Mucosa of gallbladder (tissue), 1 donor: ENCODE results near the gene IL23A. TPM values are rescaled to one million over a fixed set of nuclear protein-coding genes. Genes with fewer than 3 reads are reported as not detected.

ENCODE experiments used
- DNase-seq: peaks from one replicate; pipeline ENCODE4 v3.0.0-alpha.2; 2020; ENCODE audit warnings: low spot score
- total RNA-seq: library from RNA; stranded (reverse); gene quantifications from one replicate; pipeline ENCODE4 v1.2.1, GENCODE V29; 2021
- donor health status: DM: no; HTN: no; CAD: no.

Gene IL23A
- total RNA-seq, 1 donor from 2014 or later: 0.49 TPM

- no peak for DNase-seq
Measured at GRCh38 chr12:56361487-56362129, 22.9 kb downstream of the IL23A start.

- no peak for DNase-seq
Measured at GRCh38 chr12:56362130-56363059, 23.7 kb downstream of the IL23A start, which contains the start of gene APOF. Gene APOF (minus strand): TSS chr12:56362857. CDS start chr12:56362745, 112 bp downstream.

GRCh38 chr12:56366948-56367347, 28.3 kb downstream of the IL23A start:
- no peak for DNase-seq

- no peak for DNase-seq
Measured at GRCh38 chr12:56373515-56373914, 34.8 kb downstream of the IL23A start.

- DNase-seq: no peak
Measured at GRCh38 chr12:56374726-56375597, 36.3 kb downstream of the IL23A start.

GRCh38 chr12:56375598-56376434, 37.1 kb downstream of the IL23A start:
- DNase-seq: no peak

- no peak for DNase-seq
Measured at GRCh38 chr12:56377310-56377988, 38.8 kb downstream of the IL23A start.

GRCh38 chr12:56377989-56378316, 39.3 kb downstream of the IL23A start:
- DNase-seq: no peak

GRCh38 chr12:56382611-56383010, 43.9 kb downstream of the IL23A start:
- no peak for DNase-seq

- peak; percentile 22 for DNase-seq
Measured at GRCh38 chr12:56385873-56386272, 47.2 kb downstream of the IL23A start.

- no peak for DNase-seq
Measured at GRCh38 chr12:56387152-56387736, 48.6 kb downstream of the IL23A start.

- DNase-seq: no peak
Measured at GRCh38 chr12:56389412-56389811, 50.7 kb downstream of the IL23A start.

Other genes with a start within 250 kb of the IL23A start
- 64.9 TPM for gene PA2G4, start 234.3 kb upstream of the IL23A start, total RNA-seq
- gene RPL41, start 222.3 kb upstream of the IL23A start, total RNA-seq: 2,534 TPM
- 5.4 TPM for gene ZC3H10, start 220.6 kb upstream of the IL23A start, total RNA-seq
- gene ESYT1, start 210.6 kb upstream of the IL23A start, total RNA-seq: 111 TPM
- gene MYL6B, start 186.3 kb upstream of the IL23A start, total RNA-seq: 53.7 TPM
- gene MYL6, start 180.5 kb upstream of the IL23A start, total RNA-seq: 1,918 TPM
- 115 TPM for gene SMARCC2, start 149.4 kb upstream of the IL23A start, total RNA-seq
- gene RNF41, start 117.0 kb upstream of the IL23A start, total RNA-seq: 57.2 TPM
- 39.2 TPM for gene NABP2, start 114.5 kb upstream of the IL23A start, total RNA-seq
- gene SLC39A5, start 108.8 kb upstream of the IL23A start, total RNA-seq: 49.9 TPM
- gene ANKRD52, start 80.5 kb upstream of the IL23A start, total RNA-seq: 64.6 TPM
- 10.7 TPM for gene COQ10A, start 71.9 kb upstream of the IL23A start, total RNA-seq
- gene CS, start 38.6 kb upstream of the IL23A start, total RNA-seq: 156 TPM
- gene CNPY2, start 22.9 kb upstream of the IL23A start, total RNA-seq: 140 TPM
- gene PAN2, start 4.9 kb upstream of the IL23A start, total RNA-seq: 114 TPM
- 125 TPM for gene STAT2, start 21.2 kb downstream of the IL23A start, total RNA-seq
- gene APOF, start 24.0 kb downstream of the IL23A start, total RNA-seq: 0.20 TPM
- gene TIMELESS, start 110.5 kb downstream of the IL23A start, total RNA-seq: 13.0 TPM
- gene MIP, start 115.8 kb downstream of the IL23A start, total RNA-seq: not detected
- 4.0 TPM for gene SPRYD4, start 129.7 kb downstream of the IL23A start, total RNA-seq
- gene GLS2, start 149.3 kb downstream of the IL23A start, total RNA-seq: 1.8 TPM
- 49.6 TPM for gene RBMS2, start 182.9 kb downstream of the IL23A start, total RNA-seq